Pericardium fibroblast (primary cell): ENCODE data around the gene B4GALT7. TPM values are rescaled to one million over a fixed set of nuclear protein-coding genes. Genes with fewer than 3 reads are reported as not detected.

Source experiments
- total RNA-seq: library from RNA; depleted of rRNA; stranded (reverse); fragments of >200 nt; gene quantifications from 2 replicates; pipeline ENCODE4 v1.2.3, GENCODE V29; 2015

The B4GALT7 gene
- 25.4 and 44.9 TPM in 2 replicates for total RNA-seq

GRCh38 chr5:177599731-177600507, at the start of gene B4GALT7:
Gene B4GALT7, plus strand, starts transcription at chr5:177600132. Its CDS starts 79 bp downstream, at chr5:177600211.

GRCh38 chr5:177554474-177555111, 45.3 kb upstream of the B4GALT7 start, which contains the start of gene FAM193B:
Gene FAM193B, minus strand, starts transcription at chr5:177554563. Its CDS starts 105 bp downstream, at chr5:177554458.

DNA sequence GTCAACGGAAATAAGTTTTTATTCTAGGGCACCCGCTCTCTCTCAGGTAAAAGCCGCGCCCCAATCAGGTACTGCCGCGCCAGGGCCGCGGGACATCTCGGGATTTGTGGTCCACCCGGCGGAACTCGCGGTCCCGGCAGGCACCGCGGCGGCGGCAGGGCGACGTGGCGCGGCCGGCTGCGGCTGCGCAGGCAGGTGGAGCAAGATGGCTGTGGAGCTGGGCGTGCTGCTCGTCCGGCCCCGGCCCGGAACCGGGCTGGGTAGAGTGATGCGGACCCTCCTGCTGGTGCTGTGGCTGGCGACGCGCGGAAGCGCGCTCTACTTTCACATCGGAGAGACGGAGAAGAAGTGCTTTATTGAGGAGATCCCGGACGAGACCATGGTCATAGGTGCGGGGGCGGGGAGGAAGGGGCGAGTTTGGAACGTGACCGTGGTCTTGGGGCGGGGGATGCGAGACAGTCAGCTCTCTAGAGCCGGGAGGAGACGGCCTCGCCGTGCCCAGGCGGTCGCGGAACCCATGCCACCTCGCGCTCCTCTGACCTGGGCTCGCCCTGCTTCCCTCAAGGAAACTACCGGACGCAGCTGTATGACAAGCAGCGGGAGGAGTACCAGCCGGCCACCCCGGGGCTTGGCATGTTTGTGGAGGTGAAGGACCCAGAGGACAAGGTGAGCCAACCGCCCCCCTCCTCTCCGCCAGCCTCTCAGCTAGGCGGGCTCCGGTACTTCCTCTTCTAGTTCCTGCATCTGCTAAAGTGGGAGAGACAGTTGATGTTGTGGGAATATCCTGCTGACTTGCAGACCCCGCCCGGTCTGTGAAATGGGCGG, 7.7 kb upstream of the B4GALT7 start, which contains the start of gene TMED9:
Gene TMED9 (plus strand): TSS at position 194 of the 825 bp plus-strand sequence. CDS start 12 bp downstream, at position 206.

Other genes with a start within 250 kb of the B4GALT7 start
- gene LMAN2, start 248.5 kb upstream of the B4GALT7 start, total RNA-seq: 195 and 277 TPM in 2 replicates
- 12.9 and 16.6 TPM in 2 replicates for gene RGS14, start 242.2 kb upstream of the B4GALT7 start, total RNA-seq
- gene SLC34A1, start 215.7 kb upstream of the B4GALT7 start, total RNA-seq: not detected in 2 replicates
- gene PFN3, start 199.5 kb upstream of the B4GALT7 start, total RNA-seq: not detected in 2 replicates
- 0.47 and 2.2 TPM in 2 replicates for gene F12, start 190.6 kb upstream of the B4GALT7 start, total RNA-seq
- 18.0 and 19.2 TPM in 2 replicates for gene GRK6, start 173.5 kb upstream of the B4GALT7 start, total RNA-seq
- 11.8 and 15.1 TPM in 2 replicates for gene PRR7, start 153.3 kb upstream of the B4GALT7 start, total RNA-seq
- gene DBN1, start 126.5 kb upstream of the B4GALT7 start, total RNA-seq: 170 and 224 TPM in 2 replicates
- 195 and 378 TPM in 2 replicates for gene PDLIM7, start 102.5 kb upstream of the B4GALT7 start, total RNA-seq
- gene DOK3, start 90.3 kb upstream of the B4GALT7 start, total RNA-seq: 0.34 and 0.93 TPM in 2 replicates
- gene DDX41, start 83.2 kb upstream of the B4GALT7 start, total RNA-seq: 77.8 and 102 TPM in 2 replicates
- 31.7 and 48.8 TPM in 2 replicates for gene FAM193B, start 45.6 kb upstream of the B4GALT7 start, total RNA-seq
- 123 and 174 TPM in 2 replicates for gene TMED9, start 7.9 kb upstream of the B4GALT7 start, total RNA-seq
- gene FAM153A, start 182.8 kb downstream of the B4GALT7 start, total RNA-seq: 0.12 TPM in 1 of 2 replicates, not detected in the other